Pulmonary artery endothelial cell (primary cell): ENCODE results near the gene NR2F6. TPM values are rescaled to one million over a fixed set of nuclear protein-coding genes. Genes with fewer than 3 reads are reported as not detected.
A peak's percentile ranks its signal among the peaks of the same experiment; 100 is the strongest.

Experiments
- DNase-seq: peaks from one replicate; pipeline ENCODE4 v3.0.0-alpha.2; 2011; ENCODE audit warnings: low read depth, low spot score
- total RNA-seq: library from RNA; depleted of rRNA; stranded (reverse); fragments of >200 nt; gene quantifications from 2 replicates; pipeline ENCODE4 v1.2.3, GENCODE V29; 2014

NR2F6 gene
- total RNA-seq, 1 donor from 2014 or later = 45.7 TPM

DNA sequence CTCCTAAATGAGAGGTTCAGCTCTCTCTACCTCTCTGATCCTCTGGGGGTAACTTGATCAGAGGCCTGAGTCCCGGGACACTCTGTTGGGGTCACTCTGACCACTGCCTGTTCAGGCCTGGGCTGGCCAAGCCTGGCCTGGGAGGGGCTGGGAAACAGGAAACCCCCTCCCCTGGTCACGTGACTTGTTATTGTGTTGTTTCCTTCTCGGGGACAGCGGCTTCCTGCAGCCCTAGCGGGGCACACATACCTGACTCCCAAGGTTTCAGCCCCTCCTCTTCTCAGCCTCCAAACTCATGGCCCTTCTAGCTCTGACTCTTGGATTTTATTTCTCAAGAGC lies 18.9 kb upstream of the NR2F6 start, which contains the start of gene USHBP1:
Gene USHBP1 (minus strand): TSS at position 105 of the 339 bp plus-strand sequence. CDS start 446 bp downstream, outside the sequence.
- peak; percentile 40 for DNase-seq

DNA sequence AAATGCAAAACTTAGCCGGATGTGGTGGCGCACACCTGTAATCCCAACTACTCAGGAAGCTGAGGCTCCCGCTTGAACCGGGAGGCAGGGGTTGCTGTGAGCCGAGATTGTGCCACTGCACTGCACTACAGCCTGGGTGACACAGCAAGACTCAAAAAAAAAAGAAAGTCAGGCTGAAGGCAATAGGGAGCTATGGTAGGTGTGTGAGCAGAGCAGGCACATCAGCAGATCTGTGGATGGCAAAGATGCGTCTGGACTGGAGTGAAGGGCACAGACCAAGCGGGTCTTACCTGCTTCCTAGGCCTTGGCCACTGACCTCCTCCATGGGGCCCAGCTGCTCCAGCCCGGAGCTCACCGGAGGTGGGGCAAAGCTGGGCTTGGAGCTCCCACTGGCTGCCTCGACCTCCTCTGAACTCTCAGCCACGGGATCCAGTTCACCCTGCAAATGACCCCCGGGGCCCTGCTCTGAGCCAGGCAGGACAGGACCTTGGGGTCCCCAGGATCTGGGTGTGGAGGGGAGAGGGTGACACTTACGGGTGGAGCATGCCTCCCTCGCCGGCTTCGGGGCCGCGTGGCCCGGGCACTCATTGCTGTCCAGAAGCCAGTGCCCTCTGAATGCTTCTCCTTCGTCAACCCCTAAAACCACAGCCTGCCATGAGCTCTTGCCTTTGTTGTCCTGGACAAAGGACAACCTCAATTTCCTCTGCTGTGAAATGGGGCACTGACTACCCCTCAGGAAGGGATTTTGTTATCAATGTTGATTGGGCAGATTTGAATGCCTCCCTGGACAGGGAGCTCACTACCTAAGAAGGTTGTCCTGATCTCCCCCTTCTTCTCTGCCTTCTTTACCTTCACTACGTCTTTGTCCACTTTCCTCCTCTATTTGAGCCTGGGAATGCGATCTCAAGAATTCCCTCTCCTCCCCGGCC lies 18.3 kb upstream of the NR2F6 start:
- DNase-seq = no peak

DNA sequence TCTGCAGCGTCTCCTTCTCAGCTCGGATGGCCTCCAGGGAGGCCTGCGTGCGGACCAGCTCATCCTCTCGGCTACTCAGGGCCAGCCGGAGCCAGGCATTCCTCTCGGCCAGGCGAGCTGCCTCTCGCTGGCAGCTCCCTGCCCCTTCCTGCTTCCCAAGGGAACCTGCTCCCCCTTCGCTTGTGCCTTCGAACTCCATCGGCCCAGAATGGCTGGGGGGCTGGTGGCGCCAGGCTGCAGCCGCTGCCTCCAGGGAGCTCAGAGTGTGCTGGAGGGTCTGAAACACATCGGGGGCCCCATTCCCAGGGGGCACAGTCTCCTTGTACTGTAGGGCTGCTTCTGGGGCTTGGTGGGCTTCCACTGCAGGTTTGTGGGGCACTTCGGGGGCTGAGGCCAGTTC lies 16.8 kb upstream of the NR2F6 start:
- no peak for DNase-seq

DNA sequence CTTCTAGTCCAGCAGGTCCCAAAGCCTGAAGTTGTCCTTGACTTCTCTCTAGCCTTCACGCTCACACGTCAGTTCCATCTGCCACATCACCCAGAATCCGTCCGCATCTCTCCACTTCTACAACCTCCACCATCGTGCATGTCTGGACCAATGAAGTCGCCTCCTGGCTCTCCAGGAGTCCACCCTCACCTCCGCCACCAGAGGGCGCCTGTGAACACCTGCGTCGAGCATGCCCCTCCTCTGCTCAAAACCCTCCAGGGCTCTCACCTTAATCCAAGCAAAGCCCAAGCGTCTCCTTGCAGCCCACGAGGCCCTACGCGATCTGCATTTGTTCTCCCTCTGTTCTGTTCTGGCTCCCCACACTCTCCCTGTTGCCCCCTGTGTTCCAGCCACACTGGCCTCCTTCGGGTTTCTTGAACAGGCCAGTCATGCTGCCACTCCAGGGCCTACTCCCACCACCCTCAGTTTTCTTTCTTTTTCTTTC lies 15.2 kb upstream of the NR2F6 start:
- peak; percentile 35 for DNase-seq

DNA sequence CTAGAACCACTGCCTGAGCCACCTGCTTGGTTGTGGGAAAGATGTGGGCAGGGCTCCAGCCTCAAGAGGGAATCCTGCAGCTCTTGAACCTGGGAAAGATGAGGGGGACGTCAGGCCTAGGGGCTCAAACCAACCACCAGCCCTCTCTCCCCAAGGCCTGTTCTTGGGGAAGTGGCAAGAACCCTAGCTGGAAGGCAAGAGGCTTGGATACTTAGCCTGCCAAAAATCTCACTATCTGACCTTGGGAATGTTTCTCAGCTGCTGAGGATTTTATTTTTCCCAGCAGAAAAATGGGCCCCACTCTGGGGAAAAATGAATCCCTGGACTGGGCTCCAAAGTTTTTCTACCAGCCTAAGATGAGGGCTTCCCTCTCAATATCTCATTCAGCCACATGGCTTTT lies 14.2 kb upstream of the NR2F6 start:
- no peak for DNase-seq

DNA sequence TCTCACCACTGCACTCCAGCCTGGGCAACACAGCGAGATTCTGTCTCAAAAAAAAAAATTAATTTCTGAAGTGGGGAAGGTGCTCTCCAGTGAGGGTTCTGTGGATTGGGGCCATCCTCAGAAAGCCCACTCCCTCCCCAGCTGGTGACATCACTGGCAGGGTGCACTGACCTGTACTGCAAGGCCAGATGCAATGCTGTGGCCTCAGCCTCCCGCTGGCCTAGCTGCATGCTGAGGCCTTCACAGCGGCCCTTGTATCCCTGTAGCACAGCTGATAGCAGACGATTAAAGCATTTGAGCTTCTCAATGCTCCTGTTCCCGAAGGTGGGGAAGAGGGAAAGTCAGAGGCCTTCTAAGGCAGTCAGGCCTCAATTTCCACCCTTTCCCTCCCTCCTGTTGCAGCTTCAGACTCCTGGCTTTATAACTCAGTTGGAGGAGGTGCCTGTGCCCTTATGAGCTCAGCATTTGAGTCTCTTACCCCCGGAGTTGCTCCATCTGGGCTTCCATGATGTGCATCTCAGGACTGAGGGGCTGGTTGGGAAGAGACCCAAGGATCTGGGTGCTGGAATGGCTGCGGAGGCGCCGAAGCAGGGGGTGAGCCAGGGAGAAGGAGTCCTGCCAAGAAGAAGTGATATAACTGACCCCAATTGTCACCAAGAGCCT lies 13.5 kb upstream of the NR2F6 start:
- DNase-seq = no peak

DNA sequence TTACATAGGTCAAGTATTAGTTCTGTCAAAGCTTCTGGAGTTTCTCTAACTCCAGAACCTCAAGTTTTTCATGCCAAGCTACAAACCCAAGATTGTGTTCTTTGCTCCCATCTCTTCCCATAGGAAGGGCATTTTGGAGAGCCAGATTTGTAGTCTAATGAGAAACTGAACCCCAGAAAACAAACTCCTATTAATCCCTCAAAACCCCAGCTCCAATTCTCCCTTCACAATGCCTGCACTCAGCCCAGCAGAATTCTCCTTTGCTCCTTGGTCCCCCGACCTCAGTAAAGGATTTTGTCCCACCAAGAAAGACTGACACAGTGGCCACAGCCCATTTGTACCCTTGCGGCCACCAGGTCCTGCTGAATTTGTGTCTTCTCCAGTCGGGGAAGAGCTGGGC lies 10.4 kb upstream of the NR2F6 start:
- no peak for DNase-seq

DNA sequence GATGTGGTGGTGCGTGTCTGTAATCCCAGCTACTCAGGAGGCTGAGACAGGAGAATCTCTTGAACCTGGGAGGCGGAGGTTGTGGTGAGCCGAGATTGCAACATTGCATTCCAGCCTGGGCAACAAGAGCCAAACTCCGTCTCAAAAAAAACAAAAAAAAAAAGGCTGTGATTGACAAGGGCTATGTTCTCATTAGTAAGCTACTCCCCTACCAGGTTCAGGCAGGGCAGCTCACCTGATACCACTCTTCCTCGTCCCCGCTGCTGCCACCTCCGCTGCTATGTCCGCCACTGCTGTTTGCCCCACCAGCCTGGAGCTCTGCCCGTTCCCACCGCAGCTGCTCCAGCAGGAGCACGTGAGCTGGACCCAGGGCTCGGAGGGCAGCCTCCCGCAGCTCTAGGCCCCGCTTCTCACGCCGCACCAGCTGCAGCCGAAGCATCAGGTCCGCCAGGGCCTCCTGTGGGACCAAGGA lies 9.5 kb upstream of the NR2F6 start:
- no peak for DNase-seq

DNA sequence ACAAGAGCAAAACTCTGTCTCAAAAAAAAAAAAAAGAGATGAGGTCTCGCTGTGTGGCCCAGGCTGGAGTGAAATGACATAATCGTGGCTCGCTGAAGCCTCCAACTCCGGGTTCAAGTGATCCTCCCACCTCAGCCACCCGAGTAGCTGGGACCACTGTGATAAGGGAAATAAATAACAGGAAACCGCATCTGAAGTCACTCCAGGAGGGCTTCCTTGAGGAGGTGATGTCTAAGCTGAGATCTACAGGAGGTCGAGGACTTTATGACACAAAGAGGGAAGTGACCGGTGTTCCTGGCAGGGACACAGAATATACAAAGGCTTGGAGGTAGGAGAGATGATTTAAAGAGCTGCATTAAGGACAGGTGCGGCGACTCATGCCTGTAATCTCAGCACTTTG lies 8.9 kb upstream of the NR2F6 start:
- no peak for DNase-seq

DNA sequence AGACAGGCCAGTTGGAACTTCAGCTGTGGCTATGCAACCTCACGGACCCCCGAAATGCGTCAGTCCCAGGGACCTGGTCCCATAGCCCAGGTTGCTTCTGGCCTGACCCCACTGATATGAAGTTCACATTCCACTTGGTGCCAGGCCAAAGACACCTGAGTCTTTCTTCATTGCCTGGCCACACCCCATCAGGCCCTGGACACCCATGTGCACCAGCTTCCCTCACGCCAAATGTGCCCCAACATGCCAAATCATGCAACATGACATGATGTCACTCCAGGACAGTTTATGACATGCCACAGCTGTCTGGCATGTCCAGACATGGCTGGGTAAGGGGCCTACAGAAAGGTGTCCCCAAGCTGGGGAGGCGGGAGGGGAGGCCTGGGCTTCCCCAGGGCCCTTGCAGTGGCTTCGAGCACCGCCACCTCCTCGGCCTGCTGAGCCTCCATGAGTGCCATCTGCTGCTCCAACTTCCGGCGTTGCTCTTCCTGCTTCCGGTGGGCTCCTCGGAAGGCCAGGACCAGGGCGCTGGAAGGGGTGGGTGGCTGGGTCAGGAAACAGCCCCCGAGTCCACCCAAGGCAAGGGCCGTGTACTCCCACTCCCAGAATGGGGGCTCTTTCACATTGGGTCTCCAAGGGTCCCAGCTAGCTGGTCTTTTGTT lies 4.3 kb upstream of the NR2F6 start:
- no peak for DNase-seq

DNA sequence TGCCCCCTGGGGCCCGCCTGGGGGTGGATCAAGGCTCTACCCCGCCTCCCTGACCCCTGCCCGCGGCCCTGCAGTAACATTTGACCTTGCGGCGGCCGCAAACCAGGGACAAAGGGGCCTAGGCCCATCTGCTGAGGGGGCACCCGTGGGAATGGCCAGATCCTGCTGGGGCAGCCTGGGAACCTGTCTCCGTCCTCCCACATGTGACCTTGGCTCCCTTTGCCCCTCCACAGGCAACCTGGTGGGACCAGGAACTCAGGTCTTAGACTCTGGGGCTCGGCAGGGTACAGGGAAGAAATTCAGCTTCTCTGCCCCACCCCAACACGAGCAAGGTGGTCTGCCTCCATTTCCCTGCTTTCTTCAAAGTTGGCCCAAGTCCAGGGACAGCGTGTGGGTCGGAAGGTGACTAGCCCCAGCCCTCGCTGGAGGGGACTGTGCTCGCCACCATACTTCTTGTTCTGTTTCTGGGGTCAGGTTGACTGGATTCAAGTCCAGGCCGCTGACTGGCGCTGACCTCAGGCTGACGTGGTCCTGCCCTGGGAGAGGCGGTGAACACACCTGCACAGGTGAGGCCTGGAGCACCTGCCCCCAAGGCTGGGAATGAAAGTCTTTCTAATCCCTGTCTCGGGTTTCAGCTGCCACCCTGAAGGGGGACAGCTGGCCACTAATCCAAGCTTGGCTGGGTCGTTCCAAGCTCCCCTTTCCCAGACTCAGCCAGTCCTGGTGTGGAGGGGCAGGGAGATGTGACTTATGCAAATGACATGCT lies 2.5 kb upstream of the NR2F6 start:
- no peak for DNase-seq

DNA sequence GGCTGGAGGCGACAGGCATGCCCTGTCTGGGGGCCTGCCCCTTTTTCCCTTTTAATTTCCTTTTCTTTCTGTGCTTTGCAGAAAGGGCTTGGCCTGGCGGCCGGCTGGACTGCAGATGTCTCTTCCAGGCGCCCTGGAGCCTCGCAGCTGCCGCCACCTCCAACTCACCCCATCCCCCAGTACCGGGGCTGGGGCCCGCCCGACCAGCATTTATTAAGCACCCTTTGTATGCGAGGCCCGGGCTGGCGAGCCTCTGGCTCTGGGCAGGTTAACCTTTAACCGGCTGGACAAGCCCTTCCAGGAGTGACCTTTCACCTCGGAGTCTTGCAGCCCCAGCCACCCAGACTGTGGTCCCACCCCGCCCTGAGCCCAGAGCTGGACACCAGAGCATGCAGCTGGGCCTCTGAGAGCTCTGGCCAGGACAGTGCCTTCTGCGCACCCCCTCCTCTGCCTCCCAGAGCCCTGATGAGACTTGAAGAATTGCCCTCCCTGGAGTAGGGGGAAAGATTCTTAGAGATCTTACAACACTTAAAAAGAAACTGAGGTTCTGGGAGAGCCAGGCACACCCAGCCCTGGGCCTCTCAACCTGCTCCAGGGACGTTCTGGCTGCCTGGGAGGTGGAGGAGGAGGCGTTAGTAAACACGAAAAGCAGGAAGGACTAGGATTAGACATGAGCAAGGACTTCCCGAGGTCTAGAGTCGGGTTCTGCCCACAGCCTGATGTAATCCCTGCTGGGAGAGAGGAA lies 1.1 kb upstream of the NR2F6 start:
- no peak for DNase-seq

DNA sequence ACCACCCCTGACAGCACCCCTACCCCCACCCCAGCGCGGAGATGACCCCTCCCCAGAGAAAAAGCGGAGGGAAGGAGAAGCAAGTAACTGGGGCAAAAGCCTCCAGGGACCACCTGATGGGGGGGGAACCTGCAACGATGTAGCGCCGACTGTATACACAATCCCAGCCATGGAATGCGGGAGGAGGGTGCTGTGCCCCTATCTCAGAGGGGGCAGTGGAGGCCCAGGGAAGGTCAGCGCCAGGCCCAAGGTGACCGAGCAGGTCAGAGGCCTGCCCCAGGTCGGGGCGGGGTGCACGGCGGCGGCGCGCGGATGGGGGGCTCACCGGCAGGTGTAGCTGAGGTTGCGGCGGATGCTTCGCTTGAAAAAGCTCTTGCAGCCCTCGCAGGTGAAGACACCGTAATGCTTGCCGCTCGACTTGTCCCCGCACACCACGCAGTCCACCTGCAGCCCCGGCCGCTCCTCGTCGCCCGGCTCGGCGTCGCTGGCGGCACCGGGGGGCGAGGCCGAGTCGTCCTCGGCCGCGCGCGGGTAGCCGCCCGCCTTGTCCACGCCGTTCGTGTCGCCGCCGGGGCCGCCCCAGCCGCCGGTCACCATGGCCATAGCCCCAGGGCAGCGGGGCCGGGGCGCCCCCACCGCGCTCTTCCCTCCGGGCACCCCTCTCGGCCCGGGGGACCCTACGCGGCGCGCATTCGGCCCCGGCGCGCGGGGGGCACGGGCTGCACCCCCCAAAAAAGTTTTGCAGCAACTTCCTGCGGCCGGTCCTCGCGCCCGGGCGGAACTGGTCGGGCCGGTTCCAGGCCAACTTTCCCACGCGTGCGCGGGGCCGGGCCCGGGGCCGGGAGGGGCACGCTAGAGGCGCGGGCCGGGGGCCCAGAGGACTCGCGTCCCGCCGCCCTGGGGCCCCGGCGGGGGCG lies 843 bp downstream of the NR2F6 start:
- DNase-seq = no peak

DNA sequence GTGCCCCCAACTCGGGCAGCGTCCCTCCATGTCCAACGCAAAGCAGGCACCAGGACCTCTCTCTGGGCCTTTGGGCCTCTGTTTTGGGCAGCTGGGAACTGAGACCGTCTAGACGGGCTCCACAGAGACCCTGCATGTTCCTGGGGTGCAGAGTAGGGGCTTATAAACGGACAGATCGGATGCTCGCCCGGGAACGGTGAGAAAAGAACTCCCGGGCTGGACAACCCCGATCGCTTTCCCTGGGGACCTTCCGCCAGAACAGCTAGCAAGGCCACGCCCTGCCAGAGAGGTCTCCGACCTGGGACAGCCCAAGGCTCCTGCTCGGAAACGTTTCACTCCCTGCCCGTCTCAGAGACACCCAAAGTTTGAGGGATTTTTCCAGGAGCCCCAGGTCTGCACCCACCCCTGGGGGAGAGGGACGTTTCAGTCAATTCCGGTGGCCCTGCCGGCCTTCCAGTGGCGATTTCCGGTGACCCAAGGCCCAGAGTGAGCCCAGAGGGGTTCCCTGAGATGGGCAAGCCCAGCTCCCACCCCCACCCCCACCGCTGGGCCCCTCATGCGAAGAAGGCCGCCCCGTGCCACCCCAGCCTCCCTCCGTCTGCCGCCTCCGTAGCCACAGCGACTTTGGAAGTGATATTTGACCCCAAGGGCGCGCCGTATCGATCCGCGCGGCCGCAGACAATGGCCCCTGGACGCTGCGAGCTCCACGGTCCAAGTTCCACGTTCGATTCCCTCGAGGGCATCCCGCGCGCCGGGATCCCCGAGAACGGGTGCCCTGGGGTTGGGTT lies 1.7 kb downstream of the NR2F6 start:
- no peak for DNase-seq

DNA sequence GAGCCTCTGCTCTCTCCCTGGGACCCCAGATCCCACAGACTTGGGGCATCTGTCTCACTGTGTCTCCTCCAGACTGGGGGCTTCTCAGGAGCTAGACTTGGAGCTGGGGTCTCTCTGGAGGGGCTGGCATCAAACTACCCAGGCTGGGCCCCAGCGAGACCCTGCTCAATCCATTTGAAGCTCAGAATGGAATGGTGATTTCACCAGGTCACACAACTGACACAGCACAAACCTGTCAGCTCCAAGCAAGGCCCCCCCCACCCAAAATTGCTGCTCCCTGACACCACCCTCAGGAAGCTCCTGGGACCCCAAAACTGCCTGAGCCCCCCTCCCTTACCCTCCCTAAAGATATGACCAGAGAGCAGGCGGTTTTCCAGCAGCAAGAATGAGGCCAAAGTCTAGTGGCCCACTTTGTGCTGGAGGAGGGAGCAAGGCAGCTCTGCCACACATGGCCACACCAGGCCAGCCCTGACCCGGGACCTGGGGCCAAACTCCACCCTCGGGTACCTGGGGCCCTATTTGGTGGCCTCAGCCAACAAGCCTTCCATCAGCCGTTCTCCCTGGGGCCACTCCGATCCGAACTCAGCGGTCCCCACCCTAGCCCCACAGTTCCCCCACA lies 2.4 kb downstream of the NR2F6 start:
- DNase-seq = no peak

DNA sequence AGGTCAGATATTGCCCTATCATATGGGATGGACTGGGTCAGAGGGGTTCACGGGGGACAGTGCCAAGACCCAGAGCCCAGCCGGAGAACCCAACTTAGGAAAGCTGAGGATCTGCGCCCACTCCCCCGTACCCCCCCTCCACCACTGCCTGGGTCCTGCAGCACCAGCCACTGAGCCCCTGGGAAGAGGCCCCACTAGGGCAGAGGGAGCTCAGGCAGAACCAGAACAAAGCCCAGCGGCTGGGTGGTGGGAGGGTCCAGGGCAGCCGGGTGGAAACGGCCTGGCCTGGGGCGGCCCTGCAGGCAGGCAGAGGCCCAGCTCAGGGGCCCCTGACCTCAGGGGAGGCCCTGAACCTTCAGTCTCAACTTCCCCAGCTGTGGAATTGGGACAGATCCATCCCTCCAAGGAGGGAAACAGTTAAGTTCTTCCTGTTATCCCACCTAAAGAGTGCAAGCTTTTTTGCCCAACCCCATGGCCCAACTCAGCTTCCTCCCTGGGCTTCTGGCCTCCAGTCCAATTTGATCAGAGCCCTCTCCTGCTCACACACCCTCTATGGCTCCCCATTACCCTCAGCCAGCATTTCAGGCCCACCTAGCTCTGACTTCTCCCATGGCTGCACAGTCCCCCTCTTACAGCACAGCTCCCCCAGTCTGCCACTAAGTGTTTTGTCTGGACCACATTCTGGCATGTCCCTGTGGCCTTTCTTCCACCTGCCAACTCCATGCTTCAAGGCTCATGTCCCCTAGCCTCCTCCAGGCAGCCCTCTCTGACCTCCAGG lies 3.1 kb downstream of the NR2F6 start:
- no peak for DNase-seq

DNA sequence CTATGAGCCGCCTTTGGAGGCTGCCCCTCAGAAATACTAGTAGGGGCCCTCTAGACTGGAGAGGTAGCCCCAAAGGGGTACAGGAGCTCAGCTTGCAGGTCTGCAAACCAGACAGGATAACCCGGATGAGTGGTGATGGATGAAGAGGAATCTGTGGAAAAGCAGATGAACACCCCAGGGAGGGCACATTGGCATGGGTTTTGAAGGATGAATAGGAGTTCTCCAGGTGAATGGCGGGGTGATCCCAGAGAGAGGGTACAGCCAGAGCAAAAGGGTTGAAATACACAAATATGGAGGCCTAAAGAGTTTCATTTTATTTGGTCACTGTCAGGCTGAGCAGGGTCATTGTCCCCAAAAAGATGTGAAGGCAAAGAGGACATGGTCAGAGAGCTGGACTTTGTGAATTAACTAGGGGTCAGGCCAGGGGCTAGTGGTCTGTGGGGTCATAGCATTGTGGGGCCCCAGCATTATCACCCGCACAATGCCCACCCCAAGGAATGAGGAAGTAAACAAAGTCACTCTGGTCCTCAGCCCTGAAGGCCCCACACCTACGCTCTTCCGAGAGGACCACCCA lies 4.8 kb downstream of the NR2F6 start:
- DNase-seq = no peak
